KOPT-K1 (cell line): Measurements from ENCODE around the gene WDR18.
"Not testable (repeated sequence)": the region's sequence is repeated elsewhere in the genome, so short reads cannot be mapped to it uniquely, and the experiment has no call there.

Experiments used
- H3K27ac ChIP-seq: fragments of 200-600 bp; sonication (generic); 2 replicates; pipeline ENCODE4 v1.5.1; 2016; ENCODE audit warnings: antibody characterized with exemption, mild to moderate bottlenecking, low read depth, low read length; ENCODE audit not compliant: poor library complexity, severe bottlenecking
- H3K36me3 ChIP-seq: fragments of 200-600 bp; sonication (generic); 2 replicates; pipeline ENCODE4 v1.5.1; 2017; ENCODE audit warnings: antibody characterized with exemption, mild to moderate bottlenecking, low read length, moderate library complexity; ENCODE audit not compliant: insufficient read depth
- H3K9me3 ChIP-seq: fragments of 200-600 bp; sonication (generic); 2 replicates; pipeline ENCODE4 v1.5.1; 2017; ENCODE audit warnings: antibody characterized with exemption, low read length, mild to moderate bottlenecking; ENCODE audit not compliant: insufficient read depth, poor library complexity, severe bottlenecking

The WDR18 gene

GRCh38 chr19:1025080-1025479 is 40.9 kb downstream of the WDR18 start:
- not testable (repeated sequence) for H3K36me3 ChIP-seq, H3K9me3 ChIP-seq, H3K27ac ChIP-seq

GRCh38 chr19:1025960-1026782 is 42.0 kb downstream of the WDR18 start, which contains the start of gene CNN2:
TSS of gene CNN2 (plus strand) at chr19:1026608. CDS start at chr19:1026662, 54 bp downstream.
- Histone ChIP-seq H3K9me3 (no peaks in the 10 kb centered on the region), H3K36me3 (no peaks in the 10 kb centered on the region), H3K27ac (peak within 1 kb of the TSS; percentile 76)

GRCh38 chr19:1026783-1027649 is 42.9 kb downstream of the WDR18 start:
- Histone ChIP-seq H3K27ac (peak overlapping the region; percentile 76), H3K36me3 (no peaks in the 10 kb centered on the region; the same call in 1 of the 2 replicates), H3K9me3 (no peaks in the 10 kb centered on the region)

- no peaks in the 10 kb centered on the region for H3K9me3 ChIP-seq
- peak overlapping the region; percentile 76 for H3K27ac ChIP-seq
- peaks cover 6% of the 10 kb centered on the region for H3K36me3 ChIP-seq
Measured at GRCh38 chr19:1027650-1028061, 43.5 kb downstream of the WDR18 start.

- H3K36me3 ChIP-seq: peaks cover 12% of the 10 kb centered on the region
Measured at GRCh38 chr19:1028062-1028926, 44.1 kb downstream of the WDR18 start.

GRCh38 chr19:1032264-1032867 is 48.2 kb downstream of the WDR18 start:
- no peaks in the 10 kb centered on the region for H3K9me3 ChIP-seq
- H3K27ac ChIP-seq: no peak overlapping the region
- peaks cover 12% of the 10 kb centered on the region for H3K36me3 ChIP-seq

More at GRCh38 chr19:1028062-1028926, 44.1 kb downstream of the WDR18 start:
- Histone ChIP-seq H3K9me3 (no peaks in the 10 kb centered on the region), H3K27ac (peak overlapping the region; percentile 76)

- Histone ChIP-seq H3K27ac (no peak overlapping the region), H3K9me3 (no peaks in the 10 kb centered on the region), H3K36me3 (peaks cover 12% of the 10 kb centered on the region)
Measured at GRCh38 chr19:1035998-1036621, 52.0 kb downstream of the WDR18 start.

GRCh38 chr19:1037621-1038064 is 53.5 kb downstream of the WDR18 start:
- H3K9me3 ChIP-seq: no peaks in the 10 kb centered on the region
- peak overlapping the region; percentile 89 for H3K27ac ChIP-seq
- H3K36me3 ChIP-seq: peaks cover 6% of the 10 kb centered on the region

GRCh38 chr19:1038978-1039645 is 55.0 kb downstream of the WDR18 start:
- Histone ChIP-seq H3K36me3 (no peaks in the 10 kb centered on the region; the same call in 1 of the 2 replicates), H3K27ac (peak overlapping the region; percentile 89), H3K9me3 (no peaks in the 10 kb centered on the region)

GRCh38 chr19:1039646-1040475 is 55.7 kb downstream of the WDR18 start, which contains the start of gene ABCA7:
TSS of gene ABCA7 (plus strand) at chr19:1040107. CDS start at chr19:1041362, 1,255 bp downstream.
- Histone ChIP-seq H3K27ac (peak within 1 kb of the TSS; percentile 89), H3K9me3 (no peaks in the 10 kb centered on the region), H3K36me3 (no peaks in the 10 kb centered on the region; the same call in 1 of the 2 replicates)

- peak overlapping the region; percentile 53 for H3K27ac ChIP-seq
- no peaks in the 10 kb centered on the region; the same call in 1 of the 2 replicates for H3K36me3 ChIP-seq
- H3K9me3 ChIP-seq: no peaks in the 10 kb centered on the region
Measured at GRCh38 chr19:1040476-1041271, 56.5 kb downstream of the WDR18 start.

GRCh38 chr19:1041272-1041834 is 57.2 kb downstream of the WDR18 start:
- H3K36me3 ChIP-seq: no peaks in the 10 kb centered on the region; the same call in 1 of the 2 replicates
- no peak overlapping the region for H3K27ac ChIP-seq
- no peaks in the 10 kb centered on the region for H3K9me3 ChIP-seq
